ENCODE data around the gene LCA5.

- TF ChIP-seq POLR2A (IDR thresholded peaks at IDR 0.05) (no peak), CTCF (IDR thresholded peaks at IDR 0.05) (no peak)
These were observed 10.3 kb downstream of the LCA5 start for GRCh38 chr6:79526897-79527296.

Data from heart left ventricle (tissue), 13 donors.